Liver (tissue), 9 donors: Measurements from ENCODE around the gene SPIN1. TPM values are rescaled to one million over a fixed set of nuclear protein-coding genes. Genes with fewer than 3 reads are reported as not detected.

Experiments
- DNase-seq: peaks from one replicate; pipeline ENCODE4 v3.0.0-alpha.2; 2017; ENCODE audit warnings: low spot score
- H3K27ac ChIP-seq, 2 donors: one replicate each; pipeline ENCODE4 v1.7.0; 2013; ENCODE audit warnings: inconsistent platforms in 2 of 2, low read length in 2 of 2, control low read depth in 1 of 2, low read depth in 1 of 2, mild to moderate bottlenecking in 1 of 2
- H3K27me3 ChIP-seq, 4 donors: one replicate each; pipeline versions ENCODE4 v1.6.1 to v1.7.0; 2013; ENCODE audit warnings: low read length in 3 of 4, inconsistent platforms in 1 of 4, mild to moderate bottlenecking in 1 of 4, moderate library complexity in 1 of 4; ENCODE audit not compliant: control insufficient read depth in 4 of 4, insufficient read depth in 4 of 4
- H3K36me3 ChIP-seq, 4 donors: one replicate each; pipeline versions ENCODE4 v1.6.1 to v1.7.0; 2013; ENCODE audit warnings: low read length in 3 of 4, mild to moderate bottlenecking in 3 of 4, low read depth in 1 of 4, moderate library complexity in 1 of 4; ENCODE audit not compliant: control insufficient read depth in 4 of 4, insufficient read depth in 3 of 4
- H3K4me1 ChIP-seq, 4 donors: one replicate each; pipeline versions ENCODE4 v1.6.1 to v1.7.0; 2013; ENCODE audit warnings: low read length in 3 of 4, mild to moderate bottlenecking in 3 of 4, moderate library complexity in 1 of 4; ENCODE audit not compliant: control insufficient read depth in 4 of 4, insufficient read depth in 4 of 4
- H3K4me3 ChIP-seq, 3 donors: one replicate each; pipeline versions ENCODE4 v1.6.1 to v1.7.0; 2013; ENCODE audit warnings: low read length in 3 of 3, control low read depth in 1 of 3, low read depth in 1 of 3, mild to moderate bottlenecking in 1 of 3
- H3K9ac ChIP-seq, 2 donors: one replicate each; pipeline ENCODE4 v1.7.0; 2013; ENCODE audit warnings: low read length in 2 of 2, mild to moderate bottlenecking in 2 of 2, moderate library complexity in 2 of 2, control low read depth in 1 of 2, low read depth in 1 of 2
- H3K9me3 ChIP-seq, 4 donors: one replicate each; pipeline versions ENCODE4 v1.6.1 to v1.7.0; 2013; ENCODE audit warnings: low read length in 3 of 4; ENCODE audit not compliant: control insufficient read depth in 4 of 4
- ATF3 ChIP-seq: IDR thresholded peaks from 2 replicates; pipeline ENCODE4 v1.6.1; 2016; ENCODE audit warnings: antibody characterized with exemption
- CTCF ChIP-seq: fragments of 150-350 bp; IDR thresholded peaks from 2 replicates; pipeline ENCODE4 v1.5.1; 2017; ENCODE audit warnings: improper control_type of control experiment, low read depth, low read length; ENCODE audit not compliant: missing input control
- EGR1 ChIP-seq, 2 donors: IDR thresholded peaks; 2 replicates each; pipeline ENCODE4 v1.6.1; 2016 to 2018; ENCODE audit warnings: antibody characterized with exemption in 2 of 2, low read depth in 2 of 2
- FOXA2 ChIP-seq: IDR thresholded peaks from 2 replicates; pipeline ENCODE4 v1.6.1; 2016; ENCODE audit warnings: antibody characterized with exemption
- GABPA ChIP-seq, 2 donors: IDR thresholded peaks in 1 of 2; conservative IDR thresholded peaks in 1 of 2; 2 replicates each; pipeline ENCODE4 v1.6.1; 2016; ENCODE audit warnings: antibody characterized with exemption in 2 of 2, mild to moderate bottlenecking in 1 of 2, moderate library complexity in 1 of 2
- HNF4A ChIP-seq, 2 donors: conservative IDR thresholded peaks; 2 replicates each; pipeline ENCODE4 v1.6.1; 2016; ENCODE audit warnings: antibody characterized with exemption in 2 of 2, mild to moderate bottlenecking in 2 of 2
- HNF4G ChIP-seq: IDR thresholded peaks from 2 replicates; pipeline ENCODE4 v1.6.1; 2016; ENCODE audit warnings: antibody characterized with exemption
- JUND ChIP-seq, 2 donors: IDR thresholded peaks; 2 replicates each; pipeline ENCODE4 v1.6.1; 2016; ENCODE audit warnings: antibody characterized with exemption in 2 of 2
- RAD21 ChIP-seq, 2 donors: IDR thresholded peaks; 2 replicates each; pipeline ENCODE4 v1.6.1; 2016; ENCODE audit warnings: antibody characterized with exemption in 2 of 2, mild to moderate bottlenecking in 2 of 2
- REST ChIP-seq: IDR thresholded peaks from 2 replicates; pipeline ENCODE4 v1.6.1; 2016; ENCODE audit warnings: antibody characterized with exemption, mild to moderate bottlenecking
- SP1 ChIP-seq: IDR thresholded peaks from 2 replicates; pipeline ENCODE4 v1.6.1; 2018; ENCODE audit warnings: antibody characterized with exemption, mild to moderate bottlenecking
- TAF1 ChIP-seq: conservative IDR thresholded peaks from 2 replicates; pipeline ENCODE4 v1.6.1; 2016; ENCODE audit warnings: antibody characterized with exemption, mild to moderate bottlenecking
- YY1 ChIP-seq: IDR thresholded peaks from 2 replicates; pipeline ENCODE4 v1.6.1; 2016; ENCODE audit warnings: antibody characterized with exemption, mild to moderate bottlenecking
- ZBTB33 ChIP-seq: IDR thresholded peaks from 2 replicates; pipeline ENCODE4 v1.6.1; 2016; ENCODE audit warnings: antibody characterized with exemption
- WGBS: extraction: QIAGEN DNeasy Blood & Tissue Kit; methylation state at CpG from one replicate; pipeline ENCODE4 v1.1.7; 2013; 5-methylcytosine and 5-hydroxymethylcytosine counted together
- polyA plus RNA-seq, 2 donors: library from polyadenylated mRNA; stranded (reverse) in 1 of 2; unstranded in 1 of 2; fragments of 200-250 nt in 1 of 2; fragments of >200 nt in 1 of 2; fragmentation: Nextera tagmentation in 1 of 2; extraction: Ambion mirVana in 1 of 2; gene quantifications; one replicate each; pipeline versions ENCODE4 v1.2.1 to v1.2.3, GENCODE V29; 2013 to 2015
- total RNA-seq, 2 donors: library from RNA; depleted of rRNA; stranded (reverse); fragments of >200 nt; gene quantifications; one replicate each; pipeline ENCODE4 v1.2.3, GENCODE V29; 2014
- donor health status: healthy.
- donor health status: healthy.
- donor health status: healthy.
- donor health status: healthy.
- donor health status: healthy.

The SPIN1 gene
- total and polyA plus RNA-seq, 4 donors, result 9.0 to 30.3 (median 18.6) TPM

GRCh38 chr9:88398016-88398415 is 9.8 kb downstream of the SPIN1 start:
- Histone ChIP-seq H3K27me3 (no peaks in the 10 kb centered on the region), H3K36me3 (no peaks in the 10 kb centered on the region), H3K9me3 (no peaks in the 10 kb centered on the region), H3K4me3 (no peak overlapping the region), H3K9ac (no peak overlapping the region), H3K4me1 (peaks cover 0 to 5% (median 0%) of the 10 kb centered on the region in 4 donors), H3K27ac (no peak overlapping the region)
- TF ChIP-seq CTCF (no peak), ZBTB33 (no peak), SP1 (no peak), ATF3 (no peak), YY1 (no peak), GABPA (IDR thresholded peaks at IDR 0.05 in 1 of 2, conservative IDR thresholded peaks at IDR 0.05 in 1 of 2) (no peak), TAF1 (no peak), EGR1 (IDR thresholded peaks at IDR 0.05; ENCODE audit: low read depth in 2 of 2) (no peak), FOXA2 (no peak)
- no peak for DNase-seq
- 98% methylated on average over 5 of the region's 5 CpGs for WGBS

GRCh38 chr9:88399966-88400365 is 11.7 kb downstream of the SPIN1 start:
- no peak for DNase-seq
- WGBS, result 83% methylated on average over 3 of the region's 3 CpGs
- H3K4me3 ChIP-seq, result no peak overlapping the region
- H3K9me3 ChIP-seq, result no peaks in the 10 kb centered on the region
- no peak overlapping the region for H3K27ac ChIP-seq
- H3K27me3 ChIP-seq, result no peaks in the 10 kb centered on the region
- no peak overlapping the region for H3K9ac ChIP-seq
- H3K36me3 ChIP-seq, result no peaks in the 10 kb centered on the region
- no peak for TF ChIP-seq JUND (IDR thresholded peaks at IDR 0.05)
- TF ChIP-seq HNF4G, result no peak
- TF ChIP-seq HNF4A (conservative IDR thresholded peaks at IDR 0.05), result no peak
- no peak for TF ChIP-seq RAD21 (IDR thresholded peaks at IDR 0.05)
- TF ChIP-seq REST, result no peak
- H3K4me1 ChIP-seq, result peaks cover 0 to 5% (median 0%) of the 10 kb centered on the region in 4 donors
